GM19193 (cell line): ENCODE data around the gene UBTD2.

Source experiments
- POLR2A ChIP-seq: IDR thresholded peaks from 4 replicates; pipeline ENCODE4 v1.6.1; 2011; ENCODE audit not compliant: insufficient read depth, insufficient read length; ENCODE audit errors: extremely low read depth

UBTD2 gene

DNA sequence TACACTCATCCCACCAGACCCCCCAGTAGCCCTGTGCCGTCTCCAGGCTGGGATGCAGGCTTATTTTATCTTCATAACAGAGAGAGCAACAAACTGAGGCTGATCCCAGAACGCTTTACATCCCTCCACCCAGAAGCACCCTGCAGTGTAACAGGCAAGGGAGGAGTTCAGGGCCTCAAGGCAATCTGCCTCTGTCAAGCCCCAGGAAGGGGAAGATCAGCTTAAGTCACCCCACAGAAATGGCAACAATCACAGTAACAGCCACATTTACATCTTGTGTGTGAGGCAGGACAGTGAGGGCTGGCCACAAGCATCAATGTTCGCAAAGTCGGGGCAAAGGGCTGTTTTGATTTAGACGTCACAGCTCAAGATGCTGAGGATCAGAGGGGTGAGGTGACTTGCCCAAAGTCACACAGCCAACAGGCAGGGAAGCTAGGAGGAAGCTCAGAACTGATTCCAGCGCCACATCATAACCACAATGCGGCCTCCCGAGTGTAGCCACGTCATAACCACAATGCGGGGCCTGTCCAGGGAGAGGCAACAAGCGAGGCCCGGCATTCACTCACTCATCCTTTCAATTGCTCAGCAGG is 109.9 kb downstream of the UBTD2 start:
- no peak for TF ChIP-seq POLR2A

DNA sequence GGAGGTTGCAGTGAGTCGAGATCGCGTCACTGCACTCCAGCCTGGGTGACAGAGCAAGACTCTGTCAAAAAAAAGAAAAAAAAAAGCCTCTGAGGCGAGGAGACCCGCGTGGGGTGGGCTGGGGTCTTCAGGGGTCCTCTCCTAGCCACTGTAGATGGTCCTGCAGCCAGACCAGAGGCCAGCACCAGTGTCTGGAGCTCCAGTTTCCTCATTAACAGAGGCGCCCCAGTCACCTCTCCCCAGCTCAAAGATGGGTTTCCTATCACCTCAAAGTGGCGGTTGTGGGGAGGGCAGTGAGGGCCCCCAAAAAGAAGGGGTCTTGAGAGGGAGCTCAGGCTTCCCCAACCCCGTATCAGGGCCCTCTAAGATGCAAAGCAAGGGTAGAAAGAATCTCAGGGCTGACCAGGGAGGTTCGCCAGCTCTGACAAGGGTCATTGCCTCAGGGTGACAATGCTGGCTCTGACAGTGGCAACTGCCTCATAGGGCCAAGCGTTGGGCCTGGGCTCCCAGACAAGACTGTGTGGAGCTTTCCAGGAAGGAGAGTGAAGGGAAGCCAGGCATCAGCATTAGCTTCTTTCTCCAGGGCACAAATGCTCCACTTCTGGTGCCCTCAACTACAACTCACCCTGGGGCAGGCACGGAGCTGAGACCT is 110.5 kb downstream of the UBTD2 start:
- no peak for TF ChIP-seq POLR2A

DNA sequence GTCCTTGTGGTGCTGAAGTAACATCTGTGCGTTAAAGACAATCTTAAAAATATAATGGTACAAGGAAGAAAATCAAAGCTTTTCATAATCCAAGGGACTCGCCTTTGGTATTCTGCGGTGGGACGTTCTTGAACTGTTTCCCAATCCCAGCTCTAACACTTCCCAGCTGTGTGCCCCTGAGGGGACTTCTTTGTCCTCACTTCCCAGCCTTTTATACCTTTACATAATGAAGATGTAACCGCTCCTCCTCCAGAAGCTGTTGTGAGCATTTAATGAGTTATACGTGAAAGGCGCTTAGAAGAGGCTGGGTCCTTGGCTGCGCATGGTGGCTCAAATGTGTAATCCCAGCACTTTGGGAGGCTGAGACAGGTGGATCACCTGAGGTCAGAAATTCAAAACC is 112.4 kb downstream of the UBTD2 start:
- no peak for TF ChIP-seq POLR2A

DNA sequence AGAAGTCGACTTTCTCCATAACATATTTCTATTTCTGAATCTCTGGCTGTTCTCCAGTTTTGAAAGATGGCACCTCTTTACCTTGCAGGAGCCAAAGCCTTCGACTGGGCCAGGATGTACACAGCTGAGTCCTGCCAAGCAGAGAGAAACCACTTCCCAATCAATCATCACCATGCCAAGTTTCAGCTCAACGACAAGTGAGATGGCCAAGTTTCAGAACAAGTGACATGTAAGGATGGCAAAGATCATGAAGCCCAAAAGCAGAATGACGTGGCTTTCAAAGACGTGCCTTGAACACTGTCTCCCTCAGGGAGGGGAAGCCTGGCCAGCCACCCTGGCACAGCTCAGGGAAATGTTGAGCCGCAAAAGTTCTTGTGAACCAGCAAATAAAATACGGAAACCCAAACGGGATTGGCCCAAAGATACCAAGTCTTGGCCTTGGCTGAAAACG is 113.3 kb downstream of the UBTD2 start:
- TF ChIP-seq POLR2A = no peak

DNA sequence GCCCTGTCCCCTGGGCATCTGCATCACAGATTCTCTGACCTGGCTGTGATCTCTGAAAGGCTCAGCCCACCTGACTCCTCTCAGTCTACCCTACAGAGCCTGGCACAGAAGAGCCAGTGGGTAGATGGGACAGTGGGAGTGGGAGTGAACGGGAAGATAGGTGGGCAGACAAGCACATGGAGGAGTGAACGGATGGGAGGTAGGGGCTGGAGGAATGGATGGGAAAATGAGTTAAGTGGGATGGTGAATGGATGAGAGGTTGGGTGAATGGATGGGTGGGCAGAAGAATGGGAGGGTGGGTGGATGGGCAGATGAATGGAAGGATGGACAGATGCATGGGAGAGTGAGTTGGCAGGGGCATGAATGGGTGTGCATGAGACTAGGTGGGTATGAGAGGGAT is 114.3 kb downstream of the UBTD2 start:
- TF ChIP-seq POLR2A = no peak

DNA sequence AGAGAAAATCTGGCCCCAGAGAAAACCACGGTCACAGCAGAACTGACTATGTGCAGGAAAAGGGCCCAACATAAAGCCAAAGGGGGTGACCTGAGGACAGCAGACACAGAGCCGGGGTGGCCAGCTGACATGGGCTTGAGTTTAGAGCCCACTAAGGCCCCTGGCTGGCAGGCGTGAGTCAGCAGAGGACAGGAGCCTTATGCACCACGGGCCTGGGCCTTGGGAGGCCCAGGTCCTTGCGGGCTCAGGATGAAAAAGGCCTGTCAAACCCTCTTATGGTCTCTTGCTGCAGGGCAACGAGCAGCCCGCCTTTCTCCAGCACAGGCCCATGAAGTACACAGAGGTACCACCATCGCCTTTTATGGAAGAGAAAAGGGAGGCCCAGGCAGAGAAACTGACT is 115.3 kb downstream of the UBTD2 start:
- no peak for TF ChIP-seq POLR2A

DNA sequence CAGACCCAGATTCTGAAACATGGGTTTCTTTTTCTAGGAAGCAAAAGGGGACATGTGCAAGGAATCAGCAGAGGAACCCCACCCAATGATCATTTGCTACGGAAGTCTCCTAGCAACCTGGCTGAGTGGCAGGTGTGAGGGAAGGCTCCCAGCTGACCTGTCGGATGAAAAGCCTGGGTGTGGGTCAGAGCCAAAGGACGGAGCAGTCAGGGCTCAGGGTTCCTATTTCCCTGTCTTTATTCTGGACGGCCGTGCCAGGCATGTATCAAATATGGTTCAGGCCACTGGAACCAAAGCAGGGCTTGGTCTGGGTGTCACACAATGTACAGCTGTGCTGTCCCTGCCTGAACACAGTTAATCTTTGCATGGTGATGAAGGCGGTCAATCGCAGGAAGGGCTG is 115.7 kb downstream of the UBTD2 start:
- TF ChIP-seq POLR2A = no peak

DNA sequence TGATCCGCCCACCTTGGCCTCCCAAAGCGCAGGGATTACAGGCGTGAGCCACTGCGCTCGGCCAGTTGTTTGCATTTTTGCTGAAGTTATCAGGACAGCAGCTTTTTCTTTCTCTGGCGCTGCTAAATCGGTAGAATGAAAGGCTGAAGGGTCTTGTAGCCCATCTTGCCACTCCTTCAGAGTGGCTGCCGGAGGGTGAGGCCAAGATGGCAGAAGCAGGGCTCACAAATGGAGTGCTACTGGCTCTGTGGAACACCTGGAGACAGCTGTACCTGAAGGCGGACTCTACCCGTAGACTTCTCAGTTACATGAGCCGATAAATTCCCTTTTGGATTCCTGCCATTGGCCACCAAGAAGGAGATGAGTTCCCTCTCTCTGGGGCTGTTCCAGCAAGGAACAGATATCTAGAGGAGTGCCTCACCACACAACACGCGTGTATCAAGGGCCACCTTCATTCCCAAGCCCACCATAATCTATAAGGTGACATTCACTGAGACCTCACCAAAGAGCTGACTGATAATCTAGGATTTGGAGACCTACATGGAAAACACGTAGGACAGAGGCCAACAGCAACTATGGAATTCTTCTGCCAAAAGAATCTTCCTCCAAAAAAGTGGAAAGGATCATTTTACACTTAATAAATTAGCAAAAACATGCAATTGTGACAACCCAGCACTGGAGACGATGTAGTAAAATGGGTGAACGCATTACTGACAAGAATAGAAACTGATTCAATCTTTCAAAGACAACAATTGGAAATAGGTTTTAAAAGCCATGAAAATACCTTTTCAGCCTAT is 117.3 kb downstream of the UBTD2 start:
- no peak for TF ChIP-seq POLR2A

DNA sequence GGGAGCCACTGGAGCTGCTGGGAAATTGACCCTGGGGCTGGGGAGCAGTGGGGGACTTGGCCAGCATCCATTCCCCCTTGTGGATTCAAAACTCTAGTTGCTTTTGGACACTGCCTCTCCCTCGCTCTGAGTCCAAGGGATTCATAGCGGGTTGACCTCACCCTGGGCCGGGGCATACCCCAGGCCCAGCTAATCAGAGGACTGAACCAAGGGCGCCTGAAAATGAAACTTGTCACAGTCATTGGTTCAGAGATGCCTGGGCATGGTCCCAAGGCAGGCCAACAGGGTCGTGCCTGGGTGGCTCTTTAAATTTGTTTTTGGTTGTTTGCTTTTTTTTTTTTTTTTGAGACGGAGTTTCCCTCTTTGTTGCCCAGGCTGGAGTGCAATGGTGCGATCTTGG is 118.1 kb downstream of the UBTD2 start:
- TF ChIP-seq POLR2A = no peak

DNA sequence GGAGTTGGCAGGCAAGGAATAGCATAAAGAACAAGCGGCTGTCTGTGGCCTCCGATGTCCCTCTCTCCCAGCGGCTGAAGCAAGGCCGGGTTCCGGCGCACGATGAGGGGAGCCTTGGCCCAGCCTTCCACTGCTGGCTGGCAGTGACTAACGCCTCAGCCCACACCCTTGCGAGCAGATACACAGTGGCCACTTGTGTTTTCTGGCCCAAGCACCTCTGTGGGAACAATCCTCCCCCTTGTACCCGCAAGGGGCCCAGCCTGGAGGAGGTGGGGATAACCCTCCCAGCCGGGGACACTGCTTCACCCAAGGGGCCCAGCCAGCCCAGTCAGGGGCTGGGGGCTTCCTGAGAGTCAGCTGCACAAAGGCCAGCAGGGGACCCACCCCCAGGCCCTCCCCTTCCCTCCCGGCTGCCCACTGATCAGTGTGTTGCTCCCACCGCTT is 118.8 kb downstream of the UBTD2 start:
- TF ChIP-seq POLR2A = no peak

DNA sequence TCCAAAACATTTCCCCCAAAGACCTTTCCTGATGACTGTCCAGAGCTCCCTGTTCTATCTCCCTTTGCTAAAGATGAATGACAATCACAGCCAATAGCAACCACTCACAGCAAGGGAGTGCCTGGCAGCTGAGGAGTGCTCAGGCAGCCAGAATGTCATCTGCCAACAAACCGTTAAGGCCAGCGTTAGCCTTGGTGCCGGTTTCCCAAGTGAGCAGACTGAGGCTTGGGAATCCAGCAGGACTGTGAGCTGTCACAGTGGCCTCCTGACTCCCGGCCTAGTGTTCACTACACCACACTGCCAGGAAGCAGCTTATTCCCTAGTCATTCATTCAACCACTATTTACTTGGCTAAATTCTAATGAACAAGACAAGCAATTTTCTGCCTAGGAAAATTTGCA is 120.2 kb downstream of the UBTD2 start:
- TF ChIP-seq POLR2A = no peak

DNA sequence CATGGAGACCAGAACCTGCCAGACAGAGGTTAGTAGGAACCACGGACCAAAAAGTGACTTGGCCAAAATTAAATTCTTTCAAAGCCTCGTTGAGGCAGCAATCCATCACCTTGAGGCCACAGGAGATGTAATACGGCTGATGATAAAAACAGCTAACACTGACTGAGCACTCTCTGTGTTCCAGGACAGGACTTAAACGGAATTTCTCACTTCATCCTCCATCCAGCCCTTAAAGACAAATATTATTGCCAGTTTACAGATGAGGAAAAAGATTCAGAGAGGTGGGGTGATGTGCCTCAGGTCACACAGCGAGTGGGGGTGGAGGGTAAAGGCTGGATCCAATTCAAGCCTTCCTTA is 120.6 kb downstream of the UBTD2 start:
- no peak for TF ChIP-seq POLR2A

DNA sequence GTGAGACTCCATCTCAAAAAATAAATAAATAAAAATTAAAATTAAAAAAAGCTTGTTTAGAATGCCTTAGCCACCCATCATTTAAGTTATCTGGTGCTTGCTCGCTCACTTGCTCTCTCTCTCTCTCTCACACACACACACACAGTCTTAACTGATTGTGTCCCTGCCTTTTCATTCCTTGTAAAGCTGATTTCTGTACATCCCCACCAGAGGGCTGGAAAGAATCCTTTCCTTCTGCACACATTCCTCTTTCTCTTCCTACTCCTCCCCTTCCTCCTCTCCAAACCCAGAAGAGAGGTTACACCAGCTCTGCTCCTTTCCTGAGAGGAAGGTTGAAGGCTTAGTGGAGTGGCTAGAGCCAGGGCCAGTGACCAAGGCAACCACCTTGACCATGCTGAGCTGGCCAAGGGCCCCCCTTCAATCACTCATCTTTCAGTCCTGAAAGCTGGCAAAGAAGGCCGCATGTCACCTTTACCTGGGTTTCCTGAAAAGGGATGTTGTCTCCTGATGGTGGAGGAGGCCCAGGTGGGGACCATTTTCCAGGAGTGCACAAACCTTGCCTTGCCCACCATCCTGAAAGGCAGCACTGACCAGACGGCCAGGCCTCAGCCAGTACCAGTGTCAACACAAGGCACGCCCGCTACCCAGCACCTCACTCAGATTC is 121.1 kb downstream of the UBTD2 start:
- no peak for TF ChIP-seq POLR2A

DNA sequence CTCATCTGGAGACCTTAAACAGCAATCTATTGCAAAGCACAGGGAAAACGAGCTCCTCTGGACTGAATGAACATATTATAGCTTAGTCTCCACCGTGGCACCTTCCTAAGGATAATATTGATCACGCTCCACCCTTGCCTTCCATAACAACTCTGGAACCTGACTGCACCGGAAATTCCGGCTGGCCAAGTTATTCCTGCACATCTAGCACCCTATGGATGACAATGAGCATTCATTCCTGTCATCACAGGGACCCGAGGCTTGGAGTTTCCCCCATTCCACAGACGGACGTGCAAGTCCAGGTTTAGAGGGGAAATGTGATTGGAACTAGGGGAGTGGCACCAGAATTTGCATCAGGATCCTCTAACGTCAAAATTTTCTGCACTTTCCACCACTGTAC is 123.1 kb downstream of the UBTD2 start:
- no peak for TF ChIP-seq POLR2A
